HG02884 (cell line): ENCODE measurements around the gene CCDC149.

ENCODE experiments used
- ATAC-seq: cut with Tn5 transposase; IDR thresholded peaks from one replicate; pipeline ENCODE4 v1.9.1; 2021; ENCODE audit warnings: mild to moderate bottlenecking, moderate library complexity; ENCODE audit not compliant: unreplicated experiment

CCDC149 gene

DNA sequence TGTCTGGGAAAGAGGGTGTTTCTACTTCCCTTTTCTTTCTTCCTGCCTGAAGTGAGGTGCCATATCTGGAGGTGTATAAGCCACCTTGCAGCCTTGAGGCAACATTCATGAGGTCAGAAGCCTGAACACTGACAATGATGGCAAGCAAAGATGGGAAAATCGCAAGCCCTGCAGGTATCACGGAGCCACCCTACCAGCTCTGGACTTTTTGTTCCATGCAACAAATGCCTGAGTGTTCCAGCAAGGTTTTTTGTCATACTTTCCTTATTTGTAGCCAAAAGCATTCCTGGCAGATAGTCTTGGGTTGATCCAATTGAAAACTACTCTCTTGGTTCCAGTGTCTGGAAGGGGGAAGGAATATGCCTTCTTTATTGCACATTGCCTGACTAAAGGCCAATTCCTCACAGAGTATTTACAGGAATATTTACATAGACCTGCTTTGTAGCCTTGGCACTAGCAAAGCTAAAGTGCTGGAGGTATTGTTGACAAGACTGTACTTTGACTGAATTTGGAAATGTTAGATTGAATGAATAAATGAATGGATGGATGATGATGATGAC is 131.8 kb downstream of the CCDC149 start:
- ATAC-seq, result no peak

DNA sequence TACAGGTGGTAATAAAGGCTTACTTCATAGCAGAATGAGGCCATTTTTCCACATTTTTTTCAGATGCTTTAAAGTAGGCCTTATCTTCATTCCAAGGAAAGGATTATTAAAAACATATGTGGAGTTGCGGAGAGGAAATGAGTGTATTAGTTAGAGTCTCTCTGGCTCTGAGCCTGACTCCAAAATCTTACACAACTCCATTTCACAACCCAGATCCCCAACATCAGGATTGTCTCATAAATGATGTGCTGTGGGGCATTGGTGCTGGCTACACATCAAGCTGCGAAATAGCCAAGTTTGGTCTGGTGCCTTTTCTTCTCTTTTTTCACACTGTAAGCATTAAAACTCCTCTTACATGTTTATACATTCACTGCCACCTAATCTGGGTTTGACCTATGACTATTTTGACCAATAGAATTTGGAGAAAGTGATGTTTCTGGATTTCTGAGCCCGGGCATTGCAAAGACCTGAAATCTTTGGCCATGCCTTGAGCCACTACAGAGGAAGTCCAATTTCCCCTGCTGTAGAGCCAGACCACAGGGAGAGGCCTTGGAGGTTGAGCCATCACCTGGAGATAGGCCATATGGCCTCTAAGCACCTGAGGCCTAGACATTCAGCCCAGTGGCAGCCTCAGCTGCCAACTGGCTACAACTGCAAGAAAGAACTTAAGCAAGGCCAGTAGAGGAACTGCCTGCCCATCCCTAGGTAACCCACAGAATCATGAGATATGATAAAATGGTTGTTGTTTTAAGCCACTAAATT is 134.2 kb downstream of the CCDC149 start:
- no peak for ATAC-seq

DNA sequence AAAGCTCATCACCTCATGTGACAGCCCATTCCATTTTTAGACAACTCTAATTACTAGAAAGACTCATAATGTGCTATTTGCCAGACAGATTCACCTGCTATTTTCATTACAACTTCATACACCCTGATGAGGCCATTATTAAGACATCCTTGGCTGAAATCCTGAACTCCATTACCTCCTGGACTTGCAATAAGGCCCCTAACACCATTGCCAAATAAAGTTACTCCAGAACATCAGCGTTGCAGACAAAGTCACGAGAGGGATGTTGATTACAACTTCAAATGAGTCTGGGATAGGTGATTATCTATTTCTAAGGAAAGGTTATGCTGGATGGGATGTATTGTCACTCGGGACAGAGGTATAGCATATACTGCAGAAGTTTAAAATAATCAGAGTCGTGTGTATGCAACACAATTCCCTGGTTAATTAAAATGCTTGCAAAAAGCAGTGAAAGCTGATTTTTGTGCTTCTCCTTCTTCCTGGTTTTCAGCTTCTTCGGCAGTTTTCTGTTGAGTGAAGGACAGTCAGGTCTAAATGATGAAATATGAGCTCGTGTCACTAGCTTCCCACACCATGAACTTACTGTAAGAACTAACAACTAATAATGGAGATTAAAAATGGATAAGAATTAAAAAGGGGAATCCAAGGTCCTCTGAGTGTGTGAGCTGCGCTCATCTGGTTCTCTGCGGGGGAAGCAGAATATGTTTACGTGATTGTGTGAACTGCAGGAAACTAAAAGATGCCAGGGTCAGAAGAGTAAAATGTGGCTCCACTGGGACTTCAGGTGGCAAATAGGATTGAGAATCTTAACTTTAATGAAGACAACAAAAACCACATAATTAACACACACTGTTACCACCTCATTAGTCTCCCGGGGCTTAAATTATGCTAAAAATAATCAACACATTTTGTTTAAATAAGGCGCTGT is 135.0 kb downstream of the CCDC149 start:
- no peak for ATAC-seq

DNA sequence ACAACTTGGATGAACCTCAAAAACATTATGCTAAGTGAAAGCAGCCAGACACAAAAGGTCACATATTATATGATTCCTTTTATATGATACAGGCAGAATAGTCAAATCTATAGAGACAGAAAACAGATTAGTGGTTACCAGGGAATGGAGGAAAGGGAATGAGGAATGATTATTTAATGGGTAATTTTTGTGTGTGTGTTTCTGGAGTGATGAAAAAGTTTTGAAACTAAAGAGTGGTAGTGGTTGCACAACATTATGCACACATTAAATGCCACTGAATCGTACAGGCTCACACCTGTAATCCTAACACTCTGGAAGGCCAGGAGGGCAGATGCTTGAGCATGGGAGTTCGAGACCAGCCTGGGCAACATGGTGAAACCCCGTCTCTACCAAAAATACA is 137.1 kb downstream of the CCDC149 start:
- no peak for ATAC-seq

DNA sequence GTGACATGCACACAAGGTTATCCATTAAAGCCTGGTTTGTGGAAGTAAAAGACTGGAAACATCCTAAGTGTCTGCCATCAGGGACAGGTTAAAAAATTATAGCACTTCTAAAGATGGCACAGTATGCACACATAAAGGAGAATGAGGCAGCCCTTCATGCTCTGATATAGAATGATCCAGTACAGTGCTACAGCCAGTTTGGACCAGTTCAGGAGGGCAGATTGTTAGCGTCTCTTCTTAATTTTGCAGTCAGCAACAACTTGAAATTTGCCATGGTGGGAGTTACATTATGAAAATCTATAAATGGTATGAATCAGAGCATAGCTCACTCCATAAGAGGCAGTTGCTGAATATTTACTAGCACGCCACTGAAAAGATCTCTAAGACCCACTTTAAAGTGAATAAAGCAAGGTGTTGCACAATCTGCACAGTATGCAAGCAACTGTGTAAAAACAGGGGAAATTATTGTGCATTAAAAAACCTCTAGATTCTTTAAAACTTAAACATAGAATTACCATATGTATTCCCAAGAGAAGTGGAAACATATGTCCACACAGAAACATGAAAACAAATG is 137.7 kb downstream of the CCDC149 start:
- ATAC-seq, result no peak

DNA sequence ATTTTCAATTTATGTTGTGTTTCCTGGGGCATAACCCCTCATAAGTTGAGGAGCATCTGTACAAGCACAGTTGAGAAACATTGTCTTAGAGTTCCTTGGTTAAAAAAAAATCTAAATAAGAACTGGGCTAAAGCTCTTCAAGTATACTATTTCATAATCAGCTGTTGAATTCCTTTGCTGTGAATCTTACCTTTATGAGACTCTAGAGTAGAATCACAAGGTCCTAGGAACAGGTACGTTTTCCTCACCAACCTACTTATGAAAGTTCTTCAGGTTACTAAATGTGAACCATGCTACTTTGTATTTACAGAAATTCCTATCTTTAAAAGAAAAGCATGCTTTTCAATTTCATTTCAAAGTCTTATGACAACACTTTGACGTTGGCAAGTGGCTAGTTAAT is 138.4 kb downstream of the CCDC149 start:
- no peak for ATAC-seq

DNA sequence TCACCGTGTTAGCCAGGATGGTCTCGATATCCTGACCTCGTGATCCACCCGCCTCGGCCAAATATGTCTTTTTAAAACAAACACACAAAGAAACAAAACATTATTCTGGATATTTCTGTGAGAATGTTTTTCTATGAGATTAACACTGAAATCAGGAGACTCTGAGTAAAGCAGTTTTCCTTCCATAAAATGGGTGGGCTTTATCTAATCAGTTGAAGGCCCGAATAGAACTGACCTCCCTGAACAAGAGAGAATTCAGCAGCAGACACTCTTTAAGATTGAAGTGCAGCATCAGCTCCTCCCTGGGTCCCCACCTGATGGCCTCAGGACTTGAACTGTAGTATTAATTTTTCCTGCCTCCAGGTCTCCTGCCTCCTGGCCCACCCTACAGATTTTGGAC is 139.9 kb downstream of the CCDC149 start:
- no peak for ATAC-seq

DNA sequence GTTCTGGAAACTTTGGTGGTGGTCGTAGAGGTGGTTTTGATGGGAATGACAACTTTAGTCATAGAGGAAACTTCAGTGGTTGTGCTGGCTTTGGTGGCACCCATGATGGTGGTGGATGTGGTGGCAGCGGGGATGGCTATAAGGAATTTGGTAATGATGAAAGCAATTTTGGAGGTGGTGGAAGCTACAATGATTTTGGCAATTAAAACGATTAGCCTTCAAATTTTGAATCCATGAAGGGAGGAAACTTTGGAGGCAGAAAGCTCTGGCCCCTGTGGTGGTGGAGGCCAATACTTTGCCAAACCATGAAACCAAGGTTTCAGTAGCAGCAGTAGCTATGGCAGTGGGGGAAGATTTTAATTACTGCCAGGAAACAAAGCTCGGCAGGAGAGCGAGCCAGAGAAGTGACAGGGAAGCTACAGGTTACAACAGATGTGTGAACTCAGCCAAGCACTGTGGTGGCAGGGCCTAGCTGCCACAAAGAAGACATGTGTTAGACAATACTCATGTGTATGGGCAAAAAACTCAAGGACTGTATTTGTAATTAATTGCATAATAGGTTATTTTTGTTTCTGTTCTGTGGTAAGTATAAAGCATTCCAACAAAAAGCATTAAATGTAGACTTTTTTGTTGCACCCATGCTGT is 140.7 kb downstream of the CCDC149 start:
- ATAC-seq, result no peak

DNA sequence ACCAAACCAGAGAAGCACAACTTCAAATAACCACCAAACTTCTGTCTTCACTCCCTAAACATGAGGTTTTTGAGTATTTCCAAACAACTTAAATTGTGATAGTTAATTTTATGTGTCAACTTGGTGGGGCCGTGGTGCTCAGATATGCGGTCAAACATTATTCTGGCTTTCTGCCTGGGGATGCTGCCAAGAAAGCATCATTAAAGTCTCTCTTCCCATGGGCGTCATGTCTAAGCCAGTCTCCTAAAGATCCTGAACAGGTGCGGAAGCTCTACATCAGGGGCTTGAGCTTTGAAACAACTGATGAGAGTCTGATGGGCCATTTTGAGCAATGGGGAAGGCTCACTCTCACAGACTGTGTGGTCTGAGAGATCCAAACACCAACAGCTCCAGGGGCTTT is 141.6 kb downstream of the CCDC149 start:
- ATAC-seq, result no peak

DNA sequence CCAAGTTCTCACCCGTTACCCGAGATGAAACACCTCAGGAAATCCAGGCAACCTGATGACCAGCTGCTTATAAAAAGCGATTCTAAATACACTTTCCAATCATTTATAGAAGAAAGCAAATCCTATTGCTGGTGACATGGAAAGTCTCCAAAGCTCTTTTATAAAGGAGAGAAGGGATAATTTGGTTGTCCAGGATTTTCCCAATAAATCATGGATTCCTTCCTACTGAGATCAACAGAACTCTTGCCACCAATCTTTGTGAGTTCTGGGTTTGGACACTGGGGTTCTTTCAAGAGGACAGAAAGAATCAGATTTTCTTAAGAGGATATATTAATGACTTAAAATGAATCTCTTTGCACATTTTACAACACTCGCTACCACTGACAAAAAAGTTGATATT is 142.2 kb downstream of the CCDC149 start:
- ATAC-seq, result no peak

DNA sequence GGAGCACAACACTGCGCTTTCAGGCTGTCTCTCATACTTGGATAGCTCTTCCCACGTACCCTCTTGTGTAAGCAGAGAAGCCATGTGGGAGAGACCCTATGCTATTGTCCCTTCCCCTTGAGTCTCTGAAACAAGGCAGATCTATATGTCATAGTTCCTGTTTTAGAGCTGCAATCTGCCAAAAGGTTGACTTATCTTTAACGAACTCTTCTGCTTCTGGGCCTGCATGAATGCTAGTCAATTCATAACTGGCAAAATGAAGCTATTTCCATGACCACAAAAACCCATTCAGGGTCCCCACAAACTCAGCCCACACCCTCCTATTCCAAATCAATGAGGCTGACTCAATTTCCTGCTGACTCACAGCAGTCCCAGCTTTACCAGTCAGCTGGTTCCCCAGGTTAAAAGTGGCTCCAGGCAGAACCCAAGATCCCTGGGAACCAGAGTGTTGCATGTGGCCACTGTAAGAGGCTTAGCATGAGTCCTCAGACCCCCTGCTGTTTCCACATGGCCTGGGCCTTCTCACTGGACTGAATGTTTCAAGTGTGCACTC is 142.7 kb downstream of the CCDC149 start:
- peak; percentile 74 for ATAC-seq

DNA sequence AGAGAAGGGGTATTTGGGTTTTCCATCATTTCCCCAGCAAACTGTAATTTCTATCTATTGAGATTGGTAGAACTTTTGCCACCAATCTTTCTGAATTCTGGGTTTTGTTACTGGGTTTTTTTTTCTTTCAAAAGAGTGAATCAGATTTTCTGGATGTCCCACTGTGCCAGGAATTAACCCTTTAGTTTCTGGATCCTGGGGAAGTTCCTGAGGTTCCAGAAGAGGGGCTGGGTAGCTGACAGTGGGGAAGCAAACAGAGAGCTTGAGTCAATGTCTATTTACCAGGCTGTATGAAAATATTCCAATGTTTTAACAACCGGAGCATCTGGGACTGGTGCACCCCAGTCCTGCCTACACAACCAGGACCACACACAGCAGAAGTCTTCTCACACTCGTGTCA is 143.3 kb downstream of the CCDC149 start:
- no peak for ATAC-seq

DNA sequence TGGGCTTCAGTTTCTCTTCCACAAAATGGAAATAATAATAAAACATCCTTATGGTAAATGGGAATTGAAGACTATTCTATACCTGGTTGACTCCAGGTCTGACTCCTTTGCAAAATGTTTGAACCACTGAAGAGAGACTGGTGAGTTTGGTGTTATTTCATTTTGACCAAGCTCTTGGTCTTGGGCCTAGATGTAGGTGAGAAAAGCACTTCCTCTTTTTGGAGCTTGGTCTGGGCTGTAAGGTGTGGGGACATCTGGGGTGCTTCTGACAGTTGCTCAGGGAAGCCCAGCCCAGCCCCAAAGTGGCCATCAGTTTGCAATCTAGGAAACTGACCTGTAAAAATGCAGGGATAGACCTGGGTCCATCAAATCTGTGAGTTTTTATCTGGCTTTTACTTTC is 144.2 kb downstream of the CCDC149 start:
- peak; percentile 71 for ATAC-seq

DNA sequence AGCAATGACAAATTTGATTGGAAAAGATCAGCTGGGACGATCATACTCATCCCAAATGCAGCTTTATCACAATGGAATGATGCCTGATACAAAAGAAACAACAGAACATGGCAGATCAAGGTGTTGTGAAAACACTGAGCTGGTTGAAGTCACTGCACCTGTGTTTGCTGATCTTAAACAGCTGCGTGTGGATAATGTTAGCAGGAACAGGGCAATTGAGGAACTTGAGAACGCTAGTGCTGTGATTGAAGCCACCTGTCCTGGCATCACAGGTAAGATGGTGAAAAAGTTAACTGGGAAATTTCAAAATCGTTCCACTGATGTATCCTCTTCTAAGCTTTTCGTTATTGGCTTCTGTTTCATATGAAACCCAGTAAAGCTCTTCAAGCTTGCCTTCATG is 144.8 kb downstream of the CCDC149 start:
- ATAC-seq, result no peak

DNA sequence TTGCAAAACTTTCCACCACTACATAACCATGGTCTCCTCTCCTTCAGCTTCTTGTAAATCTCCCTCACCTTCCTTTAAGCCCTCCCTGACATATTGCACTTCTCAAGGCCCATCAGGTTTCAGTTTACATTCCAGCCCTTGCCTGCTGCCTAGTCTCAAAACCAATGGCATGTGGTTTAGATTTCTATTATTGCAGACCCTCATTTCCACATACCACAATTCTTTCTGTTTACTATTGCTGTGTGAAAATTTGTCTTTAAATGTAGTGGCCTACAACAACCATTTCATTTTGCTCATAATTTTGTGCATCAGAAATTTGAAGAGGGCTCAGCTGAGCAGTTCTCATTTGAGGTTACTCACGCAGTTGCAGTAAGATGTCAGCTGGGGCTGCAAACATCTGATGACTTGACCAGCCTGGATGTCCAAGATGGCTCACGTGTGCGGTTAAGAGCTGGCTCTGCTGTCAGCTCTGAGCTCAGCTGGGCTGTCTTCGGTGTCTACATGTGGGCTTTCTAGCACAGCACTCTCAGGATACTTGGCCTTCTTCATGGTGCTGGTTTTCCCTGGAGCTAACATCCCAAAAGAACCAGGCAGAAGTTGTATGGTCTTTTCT is 147.4 kb downstream of the CCDC149 start:
- no peak for ATAC-seq

DNA sequence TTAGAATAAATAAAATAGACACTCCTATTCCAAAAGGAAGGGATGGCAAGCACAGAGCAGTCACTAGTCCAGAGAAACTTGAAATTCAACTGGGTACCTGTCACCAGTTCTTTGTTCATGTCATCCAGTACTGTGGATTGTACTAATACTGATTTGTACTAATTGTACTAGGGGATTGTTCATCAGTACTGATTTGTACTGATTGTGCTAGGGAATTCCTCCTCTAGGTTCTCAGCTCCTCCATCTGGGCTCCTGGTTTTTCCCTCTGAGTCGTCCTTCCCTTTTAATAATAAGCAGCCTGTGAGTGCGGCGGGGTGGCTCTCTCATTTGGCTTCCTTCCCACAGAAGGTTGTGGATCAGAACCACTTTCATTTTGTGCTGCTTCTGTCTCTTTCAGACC is 148.5 kb downstream of the CCDC149 start:
- ATAC-seq, result no peak

DNA sequence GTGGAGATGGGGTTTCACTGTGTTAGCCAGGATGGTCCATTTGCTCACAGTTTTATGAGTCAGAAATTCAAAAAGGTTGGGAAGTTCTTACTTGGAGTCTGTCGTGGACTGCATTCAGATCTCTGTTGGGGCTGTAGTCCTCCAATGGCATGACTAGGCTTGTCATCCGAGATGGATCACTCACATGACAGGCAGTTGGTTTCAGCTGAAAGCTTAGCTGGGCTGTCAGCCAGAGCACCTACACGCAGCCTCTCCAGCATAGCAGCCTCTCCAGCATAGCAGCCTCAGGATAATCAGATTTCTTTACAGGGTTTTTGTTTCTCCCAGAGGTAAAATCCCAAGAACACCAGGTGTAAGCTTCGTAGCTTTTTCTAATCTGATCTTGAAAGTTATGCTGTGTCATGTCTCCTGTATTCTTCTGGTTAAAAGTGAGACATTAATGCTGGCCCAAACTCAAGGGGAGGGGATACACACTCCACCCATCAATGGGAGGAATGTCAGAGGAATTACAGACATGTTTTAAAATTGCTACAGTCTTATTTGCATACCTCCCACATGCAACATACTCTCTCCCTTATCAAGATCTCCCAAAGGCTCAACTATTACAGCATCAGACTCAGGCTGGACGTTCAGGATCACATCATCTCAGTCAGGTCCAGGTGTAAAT is 149.1 kb downstream of the CCDC149 start:
- no peak for ATAC-seq
